HEK293T (cell line): Measurements from ENCODE around the gene LHX5.

ENCODE experiments used
- ELF4 ChIP-seq: fragments of 450-650 bp; IDR thresholded peaks from 2 replicates; pipeline ENCODE4 v1.6.1; 2017; ENCODE audit warnings: antibody characterized with exemption
- TARDBP ChIP-seq: fragments of 450-650 bp; IDR thresholded peaks from 2 replicates; pipeline ENCODE4 v1.6.1; 2016
- ZNF384 ChIP-seq: fragments of 450-650 bp; IDR thresholded peaks from 2 replicates; pipeline ENCODE4 v1.6.1; 2016

DNA sequence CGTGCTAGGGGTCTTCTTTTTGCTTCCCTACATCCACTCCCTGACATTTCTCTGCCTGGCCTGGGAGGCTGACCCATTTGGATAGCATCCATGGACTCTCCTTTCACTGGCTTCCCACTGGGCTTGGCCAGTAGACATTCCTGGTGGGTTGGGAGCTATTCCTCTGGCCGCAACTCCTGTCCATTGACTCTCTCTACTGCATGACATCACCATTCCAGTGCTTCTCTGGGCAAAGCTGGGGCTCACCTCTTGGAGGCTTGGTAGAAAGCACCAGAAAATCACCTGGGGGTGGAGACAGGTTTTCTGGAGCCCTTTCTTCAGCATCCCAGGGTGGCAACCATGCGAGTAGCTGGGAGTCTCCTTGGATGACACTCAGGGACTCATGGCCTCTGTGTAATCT lies 16.7 kb upstream of the LHX5 start:
- TF ChIP-seq ELF4: no peak
- TF ChIP-seq ZNF384: no peak
- no peak for TF ChIP-seq TARDBP
